Islet precursor cell (in vitro differentiated cells): ENCODE results near the gene ARMC2.
"Not testable (repeated sequence)": the region's sequence is repeated elsewhere in the genome, so short reads cannot be mapped to it uniquely, and the experiment has no call there.

Experiments
- DNase-seq: peaks from one replicate; pipeline ENCODE4 v3.0.0-alpha.2; 2018

ARMC2 gene

DNA sequence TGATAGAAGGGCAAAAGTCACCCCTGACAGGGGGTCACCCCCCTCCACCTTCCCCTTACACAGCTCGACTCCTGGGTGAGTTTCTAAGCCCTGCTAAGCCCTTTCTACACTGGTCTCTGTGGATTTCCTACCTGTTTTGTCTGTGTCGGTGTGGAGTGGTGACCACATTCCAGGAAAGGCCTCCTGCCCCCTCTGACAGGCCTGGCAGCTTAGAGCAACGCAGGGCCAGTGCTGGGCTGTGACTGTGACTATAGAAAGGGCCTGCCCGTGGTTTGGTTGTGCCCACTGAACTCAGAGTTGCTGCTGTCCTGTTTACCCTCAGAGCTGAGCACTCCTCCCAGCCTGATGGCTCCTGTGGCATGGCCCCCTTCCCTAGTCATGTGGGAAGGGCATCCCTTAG, 109.0 kb downstream of the ARMC2 start:
- DNase-seq = no peak

DNA sequence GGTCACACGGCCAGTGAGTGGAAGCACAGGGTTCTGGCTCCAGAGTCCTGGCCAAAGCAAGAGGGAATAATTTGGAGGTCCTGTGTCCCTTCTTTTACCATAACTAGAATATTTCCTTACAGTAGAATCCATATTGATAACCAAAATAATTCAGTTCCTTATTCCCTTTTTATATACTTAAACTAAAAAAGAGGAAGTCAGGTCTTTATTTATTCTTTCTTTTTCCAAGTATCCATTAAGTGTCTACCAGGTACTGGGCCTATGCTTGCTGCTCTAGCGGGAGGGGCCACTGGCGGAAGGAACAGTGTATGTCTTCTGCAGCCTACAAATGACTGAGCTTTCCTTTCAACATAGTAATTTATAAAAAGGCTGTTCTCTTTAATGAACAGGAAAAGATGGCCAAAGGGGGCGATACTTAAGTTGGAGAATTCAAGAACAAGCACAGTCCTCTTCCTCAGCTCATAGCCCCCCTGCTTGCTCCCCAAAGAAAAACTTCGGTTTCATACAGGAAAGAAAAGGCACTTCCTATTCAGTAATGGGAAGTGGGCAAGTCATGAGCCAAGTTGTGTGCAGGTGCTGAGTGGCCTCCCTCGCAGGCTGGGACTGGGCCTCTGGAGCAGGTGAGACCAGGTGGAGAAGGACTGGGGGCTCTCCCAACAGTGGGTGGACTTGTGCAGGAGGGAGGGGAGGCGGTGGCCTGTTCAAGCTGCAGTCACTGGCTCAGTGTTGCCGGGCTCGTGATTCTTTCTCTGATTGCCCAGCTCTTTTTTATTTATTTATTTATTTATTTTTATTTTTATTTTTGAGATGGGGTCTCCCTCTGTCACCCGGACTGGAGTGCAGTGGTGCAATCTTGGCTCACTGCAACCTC, 110.9 kb downstream of the ARMC2 start:
- DNase-seq = no peak

DNA sequence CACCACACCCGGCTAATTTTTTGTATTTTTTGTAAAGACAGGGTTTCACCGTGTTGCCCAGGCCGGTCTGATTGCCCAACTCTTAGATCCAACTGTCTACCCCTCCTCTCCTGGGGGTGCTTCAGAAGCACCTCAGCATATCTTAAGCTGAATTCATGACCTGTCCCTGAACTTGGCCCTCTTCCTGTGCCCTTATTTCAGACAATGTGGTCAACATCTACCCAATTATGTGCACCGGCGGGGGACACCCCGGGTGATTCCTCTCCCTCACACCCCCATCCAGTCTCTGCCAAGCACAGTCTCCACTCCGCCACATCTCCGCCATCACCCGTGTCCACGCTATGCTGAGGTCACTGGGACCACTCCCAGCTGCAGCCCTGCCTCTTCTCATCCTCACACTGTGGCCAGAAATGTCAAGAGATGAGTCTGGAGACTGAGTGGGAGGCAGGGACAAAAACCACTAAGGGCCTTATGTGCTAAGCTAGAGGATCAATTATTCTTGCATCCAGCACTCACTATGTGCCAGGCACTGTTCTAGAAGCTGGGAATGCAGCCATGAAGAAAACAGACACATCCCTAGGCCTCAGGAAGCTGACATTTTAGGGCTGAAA, 111.9 kb downstream of the ARMC2 start:
- no peak for DNase-seq

DNA sequence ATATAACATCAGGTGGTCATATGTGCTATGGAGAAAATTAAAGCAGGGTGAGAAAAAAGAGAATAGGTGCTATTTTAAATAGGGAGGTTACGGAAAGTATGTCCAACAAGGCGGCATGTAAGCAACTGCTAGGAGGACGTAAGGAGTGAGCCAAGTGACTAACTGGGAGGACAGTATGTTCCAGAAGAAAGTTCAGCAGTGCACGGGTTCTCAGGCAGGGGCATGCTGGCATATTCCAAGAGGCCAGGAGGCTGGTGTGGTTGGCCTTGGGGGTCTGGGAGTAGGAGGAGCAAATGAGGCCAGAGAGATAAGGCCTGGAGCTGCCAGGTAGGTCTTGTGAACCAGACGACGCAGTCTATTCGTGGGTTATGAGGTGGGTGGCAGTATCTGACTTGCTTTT, 112.4 kb downstream of the ARMC2 start:
- no peak for DNase-seq

DNA sequence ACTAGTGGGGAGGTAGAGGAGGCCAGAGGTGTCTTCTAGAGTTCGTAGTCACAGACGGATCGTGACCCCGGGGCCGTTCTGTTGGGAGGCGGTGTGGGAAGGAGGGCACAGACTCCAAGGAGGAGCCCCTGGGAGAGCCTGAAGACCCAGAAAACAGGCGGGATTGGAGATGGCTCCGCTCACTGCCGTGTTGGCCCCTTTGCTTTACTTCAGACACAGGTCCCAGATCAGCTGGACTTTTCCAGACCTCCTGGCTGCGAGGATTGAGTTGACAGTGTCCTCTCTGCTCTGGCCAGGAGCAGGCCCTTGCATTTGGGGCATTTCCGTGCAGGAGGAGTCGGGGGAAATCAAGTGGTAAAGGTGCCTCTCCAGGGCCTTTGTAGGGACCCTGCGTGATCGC, 112.9 kb downstream of the ARMC2 start:
- DNase-seq = no peak

DNA sequence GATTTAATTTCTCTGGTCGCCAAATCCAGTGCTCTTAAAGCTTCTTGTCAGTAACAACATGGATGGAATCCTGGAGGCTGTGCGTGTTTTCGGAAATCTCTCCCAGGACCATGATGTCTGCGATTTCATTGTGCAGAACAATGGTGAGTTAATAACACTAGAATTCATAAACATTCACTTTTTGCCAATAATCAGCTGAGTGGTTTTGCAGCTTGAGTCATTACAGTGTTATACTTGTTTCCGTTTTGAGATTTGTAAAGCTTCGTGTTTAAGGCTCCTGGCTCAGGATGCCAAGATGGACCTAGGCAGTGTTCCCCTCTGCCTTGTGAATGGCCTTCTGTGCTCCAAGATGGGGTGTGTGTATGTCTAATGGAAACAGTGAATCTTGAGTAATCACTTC, 113.8 kb downstream of the ARMC2 start:
- DNase-seq = no peak

DNA sequence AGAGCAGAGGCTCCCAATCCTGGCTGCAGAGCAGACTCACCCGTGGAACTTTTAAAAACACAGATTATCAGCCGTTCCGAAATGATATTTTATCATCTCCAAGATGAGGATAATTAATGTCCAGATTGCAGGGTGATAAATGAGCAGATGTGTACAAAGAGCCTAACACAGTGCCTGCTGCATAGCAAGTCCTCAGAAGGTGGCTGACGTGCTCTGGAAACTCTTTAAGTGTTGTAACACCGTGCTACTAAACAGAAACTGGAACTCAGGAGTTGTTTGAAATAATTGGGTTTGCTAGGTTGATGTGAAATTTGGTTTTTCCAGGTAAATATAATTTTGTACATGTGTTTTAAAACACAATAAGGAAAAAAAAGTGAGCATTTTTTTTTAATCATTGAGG, 118.0 kb downstream of the ARMC2 start:
- DNase-seq = no peak

DNA sequence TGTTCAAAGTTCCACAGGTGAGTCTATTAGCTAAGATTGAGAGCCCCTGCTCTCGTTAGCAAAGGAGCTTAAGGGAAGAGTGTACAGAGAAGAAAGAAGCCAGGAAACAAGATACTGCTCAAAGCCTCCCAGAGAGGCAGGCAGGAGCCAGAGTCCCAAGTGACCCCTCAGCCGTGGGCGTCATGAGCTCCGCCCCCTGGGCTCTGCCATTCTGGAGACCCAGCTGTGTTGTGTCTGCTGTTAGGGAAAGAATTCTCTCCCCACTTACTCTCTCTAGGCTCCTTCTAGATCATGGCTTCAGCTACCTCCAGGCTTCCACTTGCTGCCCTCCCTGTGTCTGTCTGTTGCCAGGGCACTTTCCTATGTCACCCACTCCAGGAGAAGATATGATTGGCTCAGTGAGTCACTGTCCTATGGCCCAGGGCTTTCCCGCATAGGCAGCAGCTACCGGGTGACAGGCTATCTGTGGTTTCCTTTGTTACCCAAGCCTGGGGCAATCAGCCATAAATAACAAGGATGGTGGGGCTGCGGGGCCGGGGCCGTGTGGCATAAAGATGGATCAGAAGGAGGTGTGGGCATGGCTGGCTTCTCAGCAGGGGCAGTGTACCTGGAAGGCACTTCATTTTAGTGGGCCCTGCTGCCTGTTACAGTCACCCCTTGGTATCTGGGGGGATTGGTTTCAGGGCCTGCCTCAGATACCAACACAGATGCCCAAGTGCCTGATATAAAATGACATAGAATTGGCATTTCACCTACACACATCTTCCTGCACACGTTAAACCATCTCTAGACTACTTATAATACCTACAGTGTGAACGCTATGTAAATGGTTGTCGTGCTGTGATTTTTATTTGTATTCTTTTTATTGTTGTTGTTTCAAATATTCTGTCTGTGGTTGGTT, 118.9 kb downstream of the ARMC2 start:
- peak; percentile 93 for DNase-seq

DNA sequence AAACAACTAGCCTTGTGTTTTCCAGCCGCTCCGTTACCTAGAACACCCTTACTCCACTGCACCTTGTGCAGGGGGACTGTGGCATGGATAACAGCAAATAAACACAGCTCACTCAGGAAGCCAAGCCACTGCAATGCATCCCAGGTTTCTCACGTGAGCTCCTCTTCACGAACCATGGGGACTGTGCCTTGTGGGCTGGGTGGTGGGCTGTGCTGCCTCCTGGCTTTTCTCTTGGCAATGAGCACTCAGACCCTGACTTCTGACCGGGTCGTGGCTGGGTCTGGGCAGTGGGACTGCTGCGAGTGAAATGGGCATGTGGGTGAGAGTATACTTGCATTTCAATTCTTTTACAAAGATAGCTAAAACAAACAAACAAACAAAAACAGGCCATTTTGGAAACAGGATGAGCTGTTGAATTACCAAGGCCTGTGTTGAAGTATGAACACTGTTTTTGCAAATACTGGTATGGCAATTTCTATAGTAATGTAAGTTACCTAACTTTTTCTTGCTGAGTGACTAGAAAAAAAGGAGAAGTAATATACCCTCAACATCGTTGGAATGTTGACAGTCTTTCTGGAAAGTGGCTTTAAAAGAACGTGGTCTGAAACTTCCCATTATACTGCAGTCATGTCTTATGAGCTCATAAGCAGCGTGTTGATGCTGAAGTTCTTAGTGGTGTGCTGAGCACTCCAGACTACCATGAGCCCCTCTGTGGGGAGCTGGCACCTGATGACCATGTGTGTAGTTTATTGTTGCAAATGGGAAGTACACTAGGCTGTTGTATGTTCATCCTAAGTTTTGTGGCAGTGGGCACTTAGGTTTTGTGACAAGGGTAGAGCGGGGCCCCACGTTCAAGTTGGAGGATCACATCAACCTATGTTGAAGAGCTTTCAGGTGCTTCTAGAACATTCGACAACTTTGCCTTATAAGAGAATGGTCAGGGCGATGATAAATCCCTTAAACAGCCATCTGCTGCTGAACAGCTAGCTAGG, 120.4 kb downstream of the ARMC2 start:
- peak; percentile 69 for DNase-seq

DNA sequence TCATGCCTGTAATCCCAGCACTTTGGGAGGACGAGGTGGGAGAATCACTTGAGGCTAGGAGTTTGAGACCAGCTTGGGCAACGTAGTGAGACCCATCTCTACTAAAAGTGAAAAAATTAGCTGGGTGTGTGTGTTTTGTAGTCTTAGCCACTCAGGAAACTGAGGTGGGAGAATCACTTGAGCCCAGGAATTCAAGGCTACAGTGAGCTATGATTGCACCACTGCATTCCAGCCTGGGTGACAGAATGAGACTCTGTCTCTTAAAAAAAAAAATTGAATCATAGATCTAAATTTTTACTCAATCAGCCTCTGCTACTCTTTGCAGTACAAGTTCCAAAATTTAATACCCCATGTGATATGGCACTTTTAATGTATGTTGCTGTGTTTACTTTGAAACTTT, 121.6 kb downstream of the ARMC2 start:
- no peak for DNase-seq

DNA sequence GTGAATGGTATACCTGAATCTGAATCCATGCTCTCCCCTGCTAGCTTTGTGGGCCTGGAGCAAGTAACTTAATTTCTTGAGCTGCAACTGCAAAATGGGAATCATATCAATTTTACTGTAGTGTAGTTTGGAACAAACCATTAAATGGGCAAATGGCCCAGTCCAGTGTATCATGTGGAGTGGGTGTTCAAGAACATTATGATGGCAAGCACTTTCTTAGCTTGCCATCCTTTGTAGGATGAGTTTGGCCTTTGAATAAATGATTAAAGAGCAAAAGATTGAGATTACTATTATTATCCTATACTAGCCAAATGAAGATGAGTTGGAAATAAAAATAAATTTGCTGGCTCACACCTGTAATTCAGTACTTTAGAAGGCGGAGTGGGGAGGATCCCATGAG, 126.0 kb downstream of the ARMC2 start:
- DNase-seq = no peak

DNA sequence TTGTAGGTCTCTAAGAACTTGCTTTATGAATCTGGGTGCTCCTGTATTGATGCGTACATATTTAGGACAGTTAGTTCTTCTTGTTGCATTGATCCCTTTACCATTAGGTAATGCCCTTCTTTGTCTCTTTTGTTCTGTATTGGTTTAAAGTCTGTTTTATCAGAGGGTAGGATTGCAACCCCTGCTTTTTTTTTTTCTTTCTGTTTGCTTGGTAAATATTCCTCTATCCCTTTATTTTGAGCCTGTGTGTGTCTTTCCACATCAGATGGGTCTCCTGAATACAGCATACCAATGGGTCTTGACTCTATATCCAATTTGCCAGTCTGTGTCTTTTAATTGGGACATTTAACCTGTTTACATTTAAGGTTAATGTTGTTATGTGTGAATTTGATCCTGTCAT, 130.4 kb downstream of the ARMC2 start:
- DNase-seq = not testable (repeated sequence)

DNA sequence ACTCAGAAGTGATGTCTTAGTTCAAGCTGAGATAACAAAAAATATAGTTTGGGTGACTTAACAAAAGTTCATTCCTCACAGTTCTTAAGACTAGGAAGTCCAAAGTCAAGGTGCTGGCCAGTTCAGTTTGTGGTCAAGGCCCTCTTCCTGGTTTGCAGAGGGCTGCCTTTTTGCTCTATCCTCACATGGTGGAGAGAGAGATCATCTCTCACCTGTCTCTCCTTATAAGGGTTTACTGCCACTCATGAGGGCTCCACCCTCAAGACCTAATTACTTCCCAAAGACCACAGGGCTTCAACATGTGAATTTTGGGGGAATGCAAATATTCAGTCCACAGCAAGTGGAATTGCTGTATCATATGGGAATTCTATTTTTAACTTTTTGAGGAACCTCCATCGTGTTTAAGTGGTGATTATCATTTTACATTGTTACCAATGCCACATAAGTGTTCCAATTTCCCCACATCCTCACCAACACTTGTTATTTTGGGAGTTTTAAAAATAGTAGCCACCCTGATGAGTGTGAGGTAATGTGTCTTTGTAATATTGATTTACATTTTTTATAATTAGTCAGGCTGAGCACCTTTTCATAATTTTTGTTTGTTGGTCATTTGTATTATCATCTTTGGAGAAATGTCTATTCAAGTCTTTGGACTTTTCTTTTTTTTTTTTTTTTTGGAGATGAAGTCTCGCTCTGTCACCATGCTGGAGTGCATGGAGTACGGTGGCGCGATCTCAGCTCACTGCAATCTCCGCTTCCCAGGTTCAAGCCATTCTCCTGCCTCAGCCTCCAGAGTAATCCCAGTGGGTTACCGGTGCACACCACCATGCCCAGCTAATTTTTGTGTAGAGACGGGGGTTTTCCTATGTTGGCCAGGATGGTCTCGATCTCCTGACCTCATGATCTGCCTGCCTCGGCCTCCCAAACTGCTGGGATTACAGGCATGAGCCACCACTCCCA, 134.2 kb downstream of the ARMC2 start:
- DNase-seq = no peak

DNA sequence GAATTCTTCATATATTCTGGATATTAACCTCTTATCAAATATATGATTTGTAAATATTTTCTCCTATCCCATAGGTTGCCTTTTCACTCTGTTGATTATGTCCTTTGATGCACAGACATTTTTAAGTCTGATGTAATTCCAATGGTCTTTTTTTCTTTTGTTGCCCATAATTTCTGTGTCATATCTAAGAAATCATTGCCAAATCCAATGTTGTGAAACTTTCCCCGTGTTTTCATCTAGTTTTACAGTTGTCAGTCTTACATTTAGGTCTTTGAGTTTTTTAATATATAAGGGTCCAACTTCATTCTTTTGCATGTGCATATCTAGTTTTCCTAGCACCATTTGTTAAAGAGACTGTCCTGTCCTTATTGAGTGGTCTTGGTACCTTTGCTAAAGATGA, 134.9 kb downstream of the ARMC2 start:
- no peak for DNase-seq

DNA sequence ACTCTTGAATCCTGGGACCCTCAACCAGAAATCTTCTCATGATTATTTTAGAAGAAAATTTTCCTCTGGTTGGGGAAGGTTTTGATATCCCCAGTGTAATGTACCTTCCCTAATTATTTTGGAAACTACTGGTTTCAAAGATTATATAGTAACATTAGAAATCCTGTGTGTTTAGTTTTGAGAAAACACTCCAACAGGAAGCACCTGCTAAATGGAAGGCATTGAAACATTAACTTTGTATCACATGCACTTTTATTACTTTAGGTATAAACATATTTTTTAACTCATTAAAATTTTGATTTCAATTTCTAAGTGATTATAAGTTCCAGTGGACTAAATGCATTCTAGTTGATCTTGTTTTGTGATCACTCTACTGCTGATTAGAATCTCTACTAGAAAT, 137.1 kb downstream of the ARMC2 start:
- DNase-seq = no peak

DNA sequence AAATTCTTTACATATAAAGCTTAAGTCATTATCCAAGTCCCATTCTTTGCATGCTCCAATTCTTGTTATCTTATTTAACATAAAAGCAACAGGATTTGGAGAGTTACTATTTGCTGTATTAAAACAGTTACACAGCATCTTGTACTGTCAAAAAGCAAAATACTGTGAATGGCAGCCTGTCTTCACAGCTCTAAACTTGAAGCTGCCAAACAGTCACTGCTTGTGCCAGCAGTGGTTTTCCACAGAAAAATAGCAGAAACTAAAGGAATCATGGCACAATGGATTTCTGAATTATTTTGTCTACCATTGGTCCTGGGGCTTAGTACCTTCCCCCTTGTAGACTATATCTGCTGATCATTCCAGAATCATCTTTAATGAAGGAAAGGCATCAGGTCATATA, 138.9 kb downstream of the ARMC2 start:
- no peak for DNase-seq

DNA sequence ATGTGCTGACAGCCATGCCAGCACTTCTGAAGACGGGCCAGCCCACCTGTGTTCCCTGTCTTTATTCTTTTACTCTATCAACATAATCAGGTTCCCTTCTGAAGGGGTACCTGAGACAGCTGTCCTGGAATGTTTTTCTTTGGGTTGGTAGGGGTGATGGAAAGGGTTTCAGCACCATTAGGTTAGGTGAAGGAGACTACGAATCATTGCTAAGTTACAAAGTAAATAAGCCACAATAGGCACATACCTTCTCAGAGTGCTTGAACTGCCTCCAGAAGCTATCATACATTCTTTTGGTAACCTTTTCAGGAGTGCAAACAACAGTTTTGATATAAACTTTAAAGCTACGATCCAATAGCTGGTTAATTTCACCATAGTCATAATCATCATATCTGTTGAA, 140.1 kb downstream of the ARMC2 start:
- no peak for DNase-seq

DNA sequence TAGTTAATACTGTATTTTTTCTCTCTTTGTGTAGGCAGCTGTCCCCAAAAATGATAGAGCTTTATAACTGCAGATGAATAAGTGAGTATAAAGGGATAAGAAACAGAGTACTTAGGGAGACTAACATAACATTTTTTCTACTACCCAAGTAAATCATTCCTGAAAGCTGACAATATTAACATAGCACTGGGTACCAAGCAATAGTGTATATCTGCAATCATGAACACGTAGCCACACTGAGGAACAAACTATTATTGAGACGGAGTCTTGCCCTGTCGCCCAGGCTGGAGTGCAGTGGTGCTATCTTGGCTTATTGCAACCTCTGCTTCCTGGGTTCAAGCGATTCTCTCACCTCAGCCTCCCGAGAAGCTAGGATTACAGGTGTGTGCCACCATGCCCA, 140.5 kb downstream of the ARMC2 start:
- no peak for DNase-seq

DNA sequence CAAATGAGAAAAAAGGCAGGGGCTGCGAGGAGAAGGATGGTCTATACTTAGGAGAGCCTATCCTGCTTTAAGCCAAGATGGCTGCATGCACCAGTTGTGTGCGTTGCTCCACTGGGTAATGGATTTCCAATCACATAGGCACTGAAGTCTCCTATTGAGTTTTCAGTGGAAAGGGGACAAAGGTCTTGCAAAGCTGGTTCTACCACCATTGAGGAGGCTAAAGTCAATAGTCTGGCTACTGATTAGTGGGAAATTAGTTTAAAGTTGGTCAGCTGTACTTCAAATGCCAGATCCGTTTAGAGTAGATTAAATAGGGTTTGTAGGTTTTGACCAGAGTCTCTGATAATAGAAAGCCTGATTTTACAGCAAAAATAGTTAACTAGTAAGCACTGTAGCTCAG, 141.5 kb downstream of the ARMC2 start:
- DNase-seq = no peak

DNA sequence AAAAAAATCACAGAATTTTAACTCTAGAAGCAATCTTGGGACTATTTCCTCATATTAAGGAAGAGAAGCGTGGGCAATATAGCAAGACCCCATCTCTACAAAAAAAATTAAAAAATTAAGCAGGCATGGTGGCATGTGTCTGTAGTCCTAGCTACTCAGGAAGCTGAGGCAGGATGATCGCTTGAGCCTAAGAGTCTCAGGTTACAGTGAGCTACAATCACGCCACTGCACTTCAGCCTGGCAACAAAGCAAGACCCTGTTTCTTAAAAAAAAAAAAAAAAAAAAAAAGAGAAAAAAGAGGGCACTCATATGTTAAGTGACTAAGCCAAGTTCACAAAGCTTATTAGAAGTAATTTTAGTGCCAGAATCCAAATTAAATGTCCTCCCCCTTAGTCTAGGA, 145.7 kb downstream of the ARMC2 start:
- no peak for DNase-seq

DNA sequence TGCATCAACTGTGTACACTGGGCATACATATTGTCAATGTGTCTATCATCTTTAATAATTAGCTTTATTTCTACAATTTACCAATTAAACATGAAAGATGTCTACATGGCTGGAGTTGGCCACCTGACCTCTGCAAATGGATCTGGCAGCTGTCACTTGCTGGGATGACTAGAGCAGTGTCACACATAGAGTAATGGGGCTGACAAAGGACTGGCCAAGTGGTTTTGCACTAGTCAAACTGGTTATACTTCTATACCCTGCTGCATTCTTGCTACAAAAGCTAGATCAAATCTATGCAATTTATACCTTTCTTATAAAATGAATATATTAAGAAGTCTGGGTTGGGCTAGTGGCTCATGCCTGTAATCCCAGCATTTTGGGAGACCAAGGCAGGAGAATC, 147.1 kb downstream of the ARMC2 start:
- DNase-seq = no peak
